ENCODE results near the gene P2RY2.
"Not testable (repeated sequence)": the region's sequence is repeated elsewhere in the genome, so short reads cannot be mapped to it uniquely, and the experiment has no call there.

The P2RY2 gene

DNA sequence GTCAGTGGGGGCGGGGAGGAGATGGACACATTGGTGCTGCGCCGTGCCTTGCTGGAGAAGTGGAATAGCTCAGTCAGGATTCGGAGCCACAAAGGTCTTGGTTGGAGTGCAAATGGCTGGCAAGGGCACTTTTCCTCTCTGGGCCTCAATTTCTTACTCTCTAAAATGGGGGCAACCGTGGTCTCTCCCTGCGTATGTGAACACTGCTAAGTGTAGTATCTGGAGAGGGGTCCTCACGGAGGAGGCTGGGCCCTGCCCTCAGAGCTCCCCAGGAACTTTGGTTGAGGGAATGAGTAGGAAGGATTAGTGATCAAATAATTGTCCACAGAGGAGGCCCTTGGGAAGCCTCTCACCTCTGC, 54.6 kb downstream of the P2RY2 start:
- H3K4me1 ChIP-seq (ENCODE audit: control insufficient read depth, insufficient read depth, low read length, poor library complexity, severe bottlenecking), result no peaks in the 10 kb centered on the region
- H3K4me3 ChIP-seq (ENCODE audit: insufficient read depth, low read depth, low read length, poor library complexity, severe bottlenecking), result no peak overlapping the region
- peaks cover 4% of the 10 kb centered on the region for H3K27me3 ChIP-seq (replicated peaks; ENCODE audit: control insufficient read depth, insufficient read depth, low read length, poor library complexity, severe bottlenecking)
- DNase-seq, result no peak
- H3K36me3 ChIP-seq (ENCODE audit: control insufficient read depth, insufficient read depth, low read length), result no peaks in the 10 kb centered on the region
- H3K9me3 ChIP-seq (ENCODE audit: control insufficient read depth, low read length), result no peaks in the 10 kb centered on the region
- no peak overlapping the region for H3K27ac ChIP-seq (ENCODE audit: insufficient read depth, low read length, poor library complexity, severe bottlenecking)

DNA sequence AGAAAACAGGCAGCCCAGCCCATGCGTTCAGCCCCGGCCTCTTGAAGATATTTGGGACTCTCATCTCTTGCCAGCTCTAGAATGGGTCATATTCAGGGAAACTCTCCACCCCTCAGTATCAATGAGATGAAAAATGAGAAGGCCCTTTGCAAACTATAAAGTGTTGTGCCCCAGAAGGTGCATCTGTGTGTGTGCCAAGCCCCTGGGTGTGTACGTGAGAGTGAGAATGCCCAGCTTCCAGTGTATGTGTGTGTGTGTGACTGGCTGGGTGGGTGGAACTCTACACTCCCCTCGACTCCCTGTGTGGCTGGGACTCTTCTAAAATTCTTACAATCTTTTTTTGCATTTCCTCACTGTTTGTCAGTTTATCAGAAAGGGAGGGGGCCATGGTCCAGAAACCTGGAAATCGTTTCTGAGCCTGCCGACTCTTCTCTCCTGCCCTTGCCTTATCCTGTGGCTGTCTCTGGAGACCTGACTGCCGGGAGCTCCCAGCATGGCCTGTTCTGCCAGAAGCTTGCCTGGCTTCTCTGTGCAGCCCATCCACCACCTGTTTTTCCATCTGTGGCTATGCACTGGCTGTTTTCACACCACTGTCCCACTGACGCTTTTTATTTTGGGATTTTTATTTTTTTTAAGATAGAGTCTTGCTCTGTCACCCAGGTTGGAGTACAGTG, 55.3 kb downstream of the P2RY2 start:
- no peaks in the 10 kb centered on the region for H3K4me1 ChIP-seq (ENCODE audit: control insufficient read depth, insufficient read depth, low read length, poor library complexity, severe bottlenecking)
- no peaks in the 10 kb centered on the region for H3K36me3 ChIP-seq (ENCODE audit: control insufficient read depth, insufficient read depth, low read length)

DNA sequence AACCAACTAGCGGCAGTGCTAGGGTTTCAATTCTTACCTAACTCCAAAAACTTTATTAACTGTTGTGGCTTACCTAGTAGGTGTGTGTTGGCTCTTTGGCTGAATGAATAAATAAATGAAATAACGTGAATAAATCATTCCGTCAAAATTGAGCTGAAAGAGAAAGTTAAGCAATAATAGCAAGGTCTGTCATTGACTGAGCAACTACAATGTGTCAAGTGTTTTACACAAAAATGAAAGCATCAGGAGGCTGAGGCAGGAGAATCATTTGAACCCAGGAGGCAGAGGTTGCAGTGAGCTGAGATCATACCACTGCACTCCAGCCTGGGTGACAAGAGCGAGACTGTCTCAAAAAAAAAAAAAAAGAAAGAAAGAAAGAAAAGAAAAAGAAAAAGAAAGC, 56.1 kb downstream of the P2RY2 start:
- not testable (repeated sequence) for H3K36me3 ChIP-seq (ENCODE audit: control insufficient read depth, insufficient read depth, low read length); H3K9me3 ChIP-seq (ENCODE audit: control insufficient read depth, low read length); DNase-seq; H3K27me3 ChIP-seq (replicated peaks; ENCODE audit: control insufficient read depth, insufficient read depth, low read length, poor library complexity, severe bottlenecking); H3K27ac ChIP-seq (ENCODE audit: insufficient read depth, low read length, poor library complexity, severe bottlenecking); H3K4me3 ChIP-seq (ENCODE audit: insufficient read depth, low read depth, low read length, poor library complexity, severe bottlenecking); H3K4me1 ChIP-seq (ENCODE audit: control insufficient read depth, insufficient read depth, low read length, poor library complexity, severe bottlenecking)

More for the DNA sequence above, 55.3 kb downstream of the P2RY2 start:
- Histone ChIP-seq H3K27ac (ENCODE audit: insufficient read depth, low read length, poor library complexity, severe bottlenecking) (no peak overlapping the region), H3K9me3 (ENCODE audit: control insufficient read depth, low read length) (no peaks in the 10 kb centered on the region), H3K27me3 (replicated peaks; ENCODE audit: control insufficient read depth, insufficient read depth, low read length, poor library complexity, severe bottlenecking) (peaks cover 4% of the 10 kb centered on the region), H3K4me3 (ENCODE audit: insufficient read depth, low read depth, low read length, poor library complexity, severe bottlenecking) (no peak overlapping the region)
- no peak for DNase-seq

DNA sequence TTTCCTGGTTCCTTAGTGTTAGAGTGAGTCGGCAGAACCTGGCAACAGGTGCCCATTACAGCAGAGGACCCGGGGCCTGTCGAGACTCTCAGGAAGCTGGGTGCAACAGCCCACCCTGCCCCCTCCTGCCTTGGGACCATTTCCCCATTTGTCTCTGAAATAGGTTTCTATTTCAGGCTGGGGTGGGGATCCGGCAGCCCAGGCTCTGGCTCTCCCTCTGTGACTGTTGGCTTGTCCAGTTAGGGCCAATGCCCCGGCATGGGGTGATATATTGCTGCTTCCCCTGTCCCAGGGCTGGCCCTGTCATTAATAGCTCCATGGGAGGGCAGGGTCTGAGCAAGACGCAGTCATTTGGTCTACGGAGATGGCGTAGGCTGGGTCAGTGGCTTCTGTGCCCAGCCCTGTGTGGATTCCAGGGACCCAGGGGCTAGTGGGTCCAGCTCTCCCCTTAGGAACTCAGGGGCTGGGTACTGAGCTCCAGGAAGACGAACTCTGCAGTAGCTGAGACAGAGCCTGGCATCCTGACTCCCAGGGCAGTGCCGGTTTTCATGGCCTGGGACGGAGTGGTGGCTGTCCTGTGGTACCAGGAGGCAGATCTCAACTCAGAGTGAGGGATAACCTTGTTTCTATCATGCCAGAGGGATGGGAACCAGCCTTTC, 56.8 kb downstream of the P2RY2 start:
- H3K9me3 ChIP-seq (ENCODE audit: control insufficient read depth, low read length), result no peaks in the 10 kb centered on the region
- no peak overlapping the region for H3K4me3 ChIP-seq (ENCODE audit: insufficient read depth, low read depth, low read length, poor library complexity, severe bottlenecking)
- no peaks in the 10 kb centered on the region for H3K36me3 ChIP-seq (ENCODE audit: control insufficient read depth, insufficient read depth, low read length)
- H3K4me1 ChIP-seq (ENCODE audit: control insufficient read depth, insufficient read depth, low read length, poor library complexity, severe bottlenecking), result no peaks in the 10 kb centered on the region
- H3K27ac ChIP-seq (ENCODE audit: insufficient read depth, low read length, poor library complexity, severe bottlenecking), result no peak overlapping the region
- DNase-seq, result no peak
- peaks cover 4% of the 10 kb centered on the region for H3K27me3 ChIP-seq (replicated peaks; ENCODE audit: control insufficient read depth, insufficient read depth, low read length, poor library complexity, severe bottlenecking)

DNA sequence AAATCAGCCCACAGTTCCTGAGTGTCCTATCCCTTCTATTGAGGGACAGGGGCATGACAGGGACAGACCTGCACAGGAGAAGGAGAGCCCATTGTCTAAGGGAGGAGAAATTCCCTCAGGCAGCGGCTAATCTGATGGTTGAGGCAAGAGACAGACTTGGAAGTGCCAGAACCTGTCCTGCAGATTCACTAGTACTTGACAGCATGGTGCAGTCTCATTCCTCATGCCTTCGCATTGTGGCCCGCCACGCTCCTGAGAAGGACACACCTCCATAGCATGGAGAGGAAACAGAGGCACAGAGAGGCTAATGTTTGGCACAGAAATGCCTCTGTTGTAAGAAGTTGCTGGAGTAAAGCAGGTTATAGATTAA, 57.3 kb downstream of the P2RY2 start:
- no peak overlapping the region for H3K4me3 ChIP-seq (ENCODE audit: insufficient read depth, low read depth, low read length, poor library complexity, severe bottlenecking)
- no peaks in the 10 kb centered on the region for H3K9me3 ChIP-seq (ENCODE audit: control insufficient read depth, low read length)
- peaks cover 4% of the 10 kb centered on the region for H3K27me3 ChIP-seq (replicated peaks; ENCODE audit: control insufficient read depth, insufficient read depth, low read length, poor library complexity, severe bottlenecking)
- no peak for DNase-seq
- H3K4me1 ChIP-seq (ENCODE audit: control insufficient read depth, insufficient read depth, low read length, poor library complexity, severe bottlenecking), result no peaks in the 10 kb centered on the region
- no peak overlapping the region for H3K27ac ChIP-seq (ENCODE audit: insufficient read depth, low read length, poor library complexity, severe bottlenecking)
- H3K36me3 ChIP-seq (ENCODE audit: control insufficient read depth, insufficient read depth, low read length), result no peaks in the 10 kb centered on the region

DNA sequence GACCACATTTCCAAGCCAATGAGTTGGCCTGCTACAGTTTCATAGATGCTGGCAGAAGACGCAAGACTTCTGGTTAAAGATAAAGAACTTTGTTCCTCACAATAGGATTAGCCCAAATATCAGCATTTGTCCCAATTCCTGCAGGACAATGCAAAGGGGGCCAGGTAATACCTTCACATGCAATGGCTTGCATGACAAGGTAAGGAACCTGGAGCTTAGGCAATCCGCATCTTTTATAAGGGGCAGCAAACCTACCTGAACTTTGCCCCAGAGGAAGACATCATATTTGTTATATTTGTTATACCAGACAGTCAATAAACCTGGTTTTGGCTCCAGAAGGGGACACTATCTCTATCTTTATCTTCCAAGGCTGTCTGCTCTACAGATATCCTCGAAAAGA, 59.4 kb downstream of the P2RY2 start:
- no peaks in the 10 kb centered on the region for H3K36me3 ChIP-seq (ENCODE audit: control insufficient read depth, insufficient read depth, low read length)
- H3K4me1 ChIP-seq (ENCODE audit: control insufficient read depth, insufficient read depth, low read length, poor library complexity, severe bottlenecking), result no peaks in the 10 kb centered on the region
- no peaks in the 10 kb centered on the region for H3K9me3 ChIP-seq (ENCODE audit: control insufficient read depth, low read length)
- no peak overlapping the region for H3K4me3 ChIP-seq (ENCODE audit: insufficient read depth, low read depth, low read length, poor library complexity, severe bottlenecking)
- no peak for DNase-seq
- peaks cover 4% of the 10 kb centered on the region for H3K27me3 ChIP-seq (replicated peaks; ENCODE audit: control insufficient read depth, insufficient read depth, low read length, poor library complexity, severe bottlenecking)
- no peak overlapping the region for H3K27ac ChIP-seq (ENCODE audit: insufficient read depth, low read length, poor library complexity, severe bottlenecking)

DNA sequence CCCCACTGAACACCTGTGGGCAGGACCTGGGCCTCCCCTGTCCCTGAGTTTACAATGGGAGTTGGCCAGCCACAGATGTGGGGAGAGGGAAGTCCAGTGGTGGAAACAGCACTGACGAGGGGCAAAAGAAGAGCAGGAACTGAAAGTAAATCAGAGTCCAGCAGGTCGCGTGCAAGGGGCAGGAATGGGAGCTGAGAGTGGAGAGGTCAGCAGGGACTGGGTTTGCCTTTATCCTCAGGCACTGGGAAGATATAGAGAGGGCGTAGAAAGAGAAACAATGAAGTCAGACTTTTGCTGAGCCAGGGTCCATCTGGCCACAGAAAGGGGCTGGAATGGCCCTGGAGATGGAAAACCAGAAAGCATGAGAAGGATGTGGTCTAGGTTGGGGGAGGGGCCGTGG, 62.5 kb downstream of the P2RY2 start:
- H3K9me3 ChIP-seq (ENCODE audit: control insufficient read depth, low read length), result no peaks in the 10 kb centered on the region
- no peak overlapping the region for H3K4me3 ChIP-seq (ENCODE audit: insufficient read depth, low read depth, low read length, poor library complexity, severe bottlenecking)
- H3K27me3 ChIP-seq (replicated peaks; ENCODE audit: control insufficient read depth, insufficient read depth, low read length, poor library complexity, severe bottlenecking), result no peaks in the 10 kb centered on the region
- H3K27ac ChIP-seq (ENCODE audit: insufficient read depth, low read length, poor library complexity, severe bottlenecking), result no peak overlapping the region
- no peaks in the 10 kb centered on the region for H3K4me1 ChIP-seq (ENCODE audit: control insufficient read depth, insufficient read depth, low read length, poor library complexity, severe bottlenecking)
- DNase-seq, result no peak
- H3K36me3 ChIP-seq (ENCODE audit: control insufficient read depth, insufficient read depth, low read length), result no peaks in the 10 kb centered on the region

DNA sequence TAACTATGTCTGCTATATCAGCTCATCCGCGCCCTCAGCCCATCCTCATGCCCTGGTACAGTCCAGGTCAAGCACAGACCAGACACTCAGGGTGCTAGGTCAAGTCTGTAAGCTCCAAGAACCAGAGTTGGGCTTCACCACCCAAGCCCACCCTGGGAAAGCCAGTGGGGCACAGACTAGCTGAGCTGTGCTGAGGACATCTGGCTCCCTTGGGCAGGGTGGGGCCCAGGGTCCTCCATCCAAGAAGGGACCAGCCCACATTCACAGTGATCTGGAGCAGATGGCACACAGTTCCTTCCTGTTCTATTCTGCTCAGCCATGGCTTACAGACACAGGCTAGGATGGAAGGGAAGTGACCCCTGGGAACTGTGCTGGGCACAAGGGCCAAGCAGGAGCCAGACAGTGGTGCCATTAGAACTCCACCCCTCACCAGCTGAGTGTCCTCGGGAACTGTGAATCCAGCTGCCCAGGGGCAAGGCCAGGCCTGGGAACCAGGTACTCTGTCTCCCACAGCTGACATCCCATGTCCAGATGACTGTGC, 63.2 kb downstream of the P2RY2 start:
- H3K36me3 ChIP-seq (ENCODE audit: control insufficient read depth, insufficient read depth, low read length), result no peaks in the 10 kb centered on the region
- H3K9me3 ChIP-seq (ENCODE audit: control insufficient read depth, low read length), result no peaks in the 10 kb centered on the region
- no peaks in the 10 kb centered on the region for H3K4me1 ChIP-seq (ENCODE audit: control insufficient read depth, insufficient read depth, low read length, poor library complexity, severe bottlenecking)
- no peaks in the 10 kb centered on the region for H3K27me3 ChIP-seq (replicated peaks; ENCODE audit: control insufficient read depth, insufficient read depth, low read length, poor library complexity, severe bottlenecking)
- H3K4me3 ChIP-seq (ENCODE audit: insufficient read depth, low read depth, low read length, poor library complexity, severe bottlenecking), result no peak overlapping the region
- no peak for DNase-seq
- H3K27ac ChIP-seq (ENCODE audit: insufficient read depth, low read length, poor library complexity, severe bottlenecking), result no peak overlapping the region

DNA sequence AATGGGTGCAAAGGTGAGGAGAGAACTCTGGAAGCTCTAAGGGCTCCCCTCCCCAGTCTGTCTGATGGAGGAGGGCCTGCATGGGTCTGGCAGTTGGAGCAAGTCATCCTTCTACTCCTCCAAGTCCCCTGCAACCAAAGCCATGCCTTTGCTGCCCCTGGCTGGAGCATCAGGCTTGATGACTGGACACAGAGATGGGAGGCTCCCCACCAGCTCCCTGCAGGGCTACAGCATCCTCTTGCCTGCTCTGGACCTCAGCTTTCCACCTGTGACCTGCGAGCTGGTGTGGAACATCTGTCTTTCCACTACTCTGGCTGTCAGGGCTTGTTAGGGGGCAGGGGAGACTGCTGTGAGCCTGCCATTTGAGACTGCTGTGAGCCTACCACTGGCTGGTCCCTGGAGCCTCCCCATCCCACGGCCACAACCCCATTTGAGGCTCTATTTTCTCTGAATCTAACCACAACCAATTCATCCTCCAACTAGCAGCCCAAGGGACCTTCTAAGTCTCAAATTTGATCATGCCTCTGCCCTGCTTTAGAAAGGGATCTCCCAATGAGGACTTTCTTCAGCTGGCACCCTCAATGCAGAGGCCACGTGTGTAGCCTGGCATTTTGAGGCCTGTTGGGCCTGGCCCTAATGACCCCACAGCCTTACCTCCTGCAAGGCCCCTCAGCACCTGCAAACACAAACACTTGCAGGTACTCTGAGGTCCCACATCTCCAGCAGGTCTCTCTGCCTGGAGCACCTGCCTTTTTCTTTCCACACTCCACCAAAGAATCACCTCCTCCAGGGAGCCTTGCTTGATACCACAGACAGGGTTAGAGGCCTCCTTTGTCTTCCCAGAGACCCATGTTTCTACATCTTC, 63.9 kb downstream of the P2RY2 start:
- Histone ChIP-seq H3K4me3 (ENCODE audit: insufficient read depth, low read depth, low read length, poor library complexity, severe bottlenecking) (no peak overlapping the region), H3K36me3 (ENCODE audit: control insufficient read depth, insufficient read depth, low read length) (no peaks in the 10 kb centered on the region), H3K4me1 (ENCODE audit: control insufficient read depth, insufficient read depth, low read length, poor library complexity, severe bottlenecking) (no peaks in the 10 kb centered on the region), H3K9me3 (ENCODE audit: control insufficient read depth, low read length) (no peaks in the 10 kb centered on the region), H3K27me3 (replicated peaks; ENCODE audit: control insufficient read depth, insufficient read depth, low read length, poor library complexity, severe bottlenecking) (no peaks in the 10 kb centered on the region), H3K27ac (ENCODE audit: insufficient read depth, low read length, poor library complexity, severe bottlenecking) (no peak overlapping the region)
- DNase-seq, result no peak
